Measurements from ENCODE around the gene NEDD4L.
A peak's percentile ranks its signal among the peaks of the same experiment; 100 is the strongest.
"Not testable (repeated sequence)": the region's sequence is repeated elsewhere in the genome, so short reads cannot be mapped to it uniquely, and the experiment has no call there.

NEDD4L gene

DNA sequence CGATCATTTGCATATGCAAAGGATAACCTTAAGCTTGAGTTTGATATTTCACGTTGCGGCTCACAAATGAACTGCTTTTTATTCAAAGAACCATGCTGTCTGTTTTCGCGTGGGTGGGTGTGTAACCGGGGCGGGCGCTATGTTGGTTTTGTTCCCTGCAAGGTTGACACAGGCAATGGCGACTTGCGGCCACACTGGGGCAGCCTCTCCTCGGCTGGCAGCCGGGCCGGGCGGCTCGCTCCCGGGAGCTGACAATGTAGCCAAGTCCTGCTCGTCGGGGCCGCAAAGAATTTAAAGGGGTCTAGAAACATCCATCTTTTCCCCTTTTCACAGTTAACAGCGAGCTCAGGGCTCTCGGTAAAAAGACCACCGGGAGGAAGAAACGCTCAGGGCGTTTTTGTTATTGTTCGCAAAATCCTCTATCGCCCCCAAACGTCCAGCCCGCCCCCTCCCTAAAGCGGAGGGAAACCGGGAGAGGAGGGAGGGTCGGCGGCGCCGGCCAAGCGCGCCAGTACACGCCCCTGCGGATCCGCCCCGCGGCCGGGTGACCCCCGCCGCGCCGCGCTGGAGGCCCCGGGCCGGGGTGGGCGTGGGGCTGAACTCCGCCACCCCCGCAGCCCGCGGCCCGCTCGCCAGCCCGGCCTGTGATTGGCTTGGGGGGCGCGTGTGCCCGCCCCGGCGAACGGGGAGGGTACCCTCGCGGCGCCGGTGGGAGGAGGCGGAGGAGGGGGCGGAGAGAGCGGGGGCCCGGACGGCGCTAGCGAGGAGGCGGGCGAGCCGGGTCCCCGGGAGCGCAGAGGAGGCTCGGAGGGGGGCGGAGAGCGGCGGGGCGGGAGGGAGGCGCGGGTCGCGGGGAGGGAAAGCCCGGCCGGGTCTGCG lies at the start of gene NEDD4L:
Gene NEDD4L (plus strand): TSS at position 736 of the 879 bp plus-strand sequence. CDS start 435 bp downstream, outside the sequence.
- TF ChIP-seq, protein P1, sequence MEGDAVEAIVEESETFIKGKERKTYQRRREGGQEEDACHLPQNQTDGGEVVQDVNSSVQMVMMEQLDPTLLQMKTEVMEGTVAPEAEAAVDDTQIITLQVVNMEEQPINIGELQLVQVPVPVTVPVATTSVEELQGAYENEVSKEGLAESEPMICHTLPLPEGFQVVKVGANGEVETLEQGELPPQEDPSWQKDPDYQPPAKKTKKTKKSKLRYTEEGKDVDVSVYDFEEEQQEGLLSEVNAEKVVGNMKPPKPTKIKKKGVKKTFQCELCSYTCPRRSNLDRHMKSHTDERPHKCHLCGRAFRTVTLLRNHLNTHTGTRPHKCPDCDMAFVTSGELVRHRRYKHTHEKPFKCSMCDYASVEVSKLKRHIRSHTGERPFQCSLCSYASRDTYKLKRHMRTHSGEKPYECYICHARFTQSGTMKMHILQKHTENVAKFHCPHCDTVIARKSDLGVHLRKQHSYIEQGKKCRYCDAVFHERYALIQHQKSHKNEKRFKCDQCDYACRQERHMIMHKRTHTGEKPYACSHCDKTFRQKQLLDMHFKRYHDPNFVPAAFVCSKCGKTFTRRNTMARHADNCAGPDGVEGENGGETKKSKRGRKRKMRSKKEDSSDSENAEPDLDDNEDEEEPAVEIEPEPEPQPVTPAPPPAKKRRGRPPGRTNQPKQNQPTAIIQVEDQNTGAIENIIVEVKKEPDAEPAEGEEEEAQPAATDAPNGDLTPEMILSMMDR (IDR thresholded peaks at IDR 0.05; ENCODE audit: extremely low read depth, missing control alignments): peak; percentile 65

DNA sequence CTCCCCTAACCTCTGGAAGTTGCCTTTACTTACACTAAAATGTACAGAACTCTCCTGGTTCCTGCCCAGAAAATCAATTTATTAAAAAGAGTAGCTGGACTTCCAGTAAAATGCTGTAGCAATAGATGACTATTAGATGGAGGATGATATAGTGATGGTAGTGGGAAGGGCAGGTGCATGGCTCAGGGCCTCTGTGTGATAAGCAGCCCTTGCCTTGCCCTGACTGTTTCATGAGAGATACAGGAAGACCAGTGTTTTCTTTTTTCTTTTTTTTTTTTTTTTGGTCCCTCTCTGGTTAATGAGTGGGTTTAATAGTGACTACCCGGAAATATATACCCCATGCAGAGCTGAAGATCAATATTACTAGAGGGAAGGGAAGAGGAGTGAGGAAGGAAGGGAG lies 48.7 kb upstream of the NEDD4L start:
- no peak for DNase-seq (ENCODE audit: low spot score)
- TF ChIP-seq, protein P1 (IDR thresholded peaks at IDR 0.05; ENCODE audit: extremely low read depth, missing control alignments): no peak

More for the DNA sequence above, at the start of gene NEDD4L:
- peak; percentile 89 for DNase-seq (ENCODE audit: low spot score)

DNA sequence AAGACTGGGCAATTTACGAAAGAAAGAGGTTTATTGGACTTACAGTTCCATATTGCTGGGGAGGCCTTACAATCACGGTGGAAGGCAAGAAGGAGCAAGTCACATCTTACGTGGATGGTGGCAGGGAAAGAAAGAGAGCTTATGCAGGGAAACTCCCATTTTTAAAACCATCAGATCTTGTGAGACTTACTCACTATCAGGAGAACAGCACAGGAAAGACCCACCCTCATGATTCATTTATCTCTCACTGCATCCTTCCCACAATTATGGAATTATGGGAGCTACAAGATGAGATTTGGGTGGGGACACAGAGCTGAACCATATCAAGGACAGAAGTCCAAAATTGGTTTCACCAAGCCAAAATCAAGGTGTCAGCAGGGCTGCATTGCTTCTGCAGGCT lies 47.1 kb upstream of the NEDD4L start:
- not testable (repeated sequence) for DNase-seq (ENCODE audit: low spot score)

DNA sequence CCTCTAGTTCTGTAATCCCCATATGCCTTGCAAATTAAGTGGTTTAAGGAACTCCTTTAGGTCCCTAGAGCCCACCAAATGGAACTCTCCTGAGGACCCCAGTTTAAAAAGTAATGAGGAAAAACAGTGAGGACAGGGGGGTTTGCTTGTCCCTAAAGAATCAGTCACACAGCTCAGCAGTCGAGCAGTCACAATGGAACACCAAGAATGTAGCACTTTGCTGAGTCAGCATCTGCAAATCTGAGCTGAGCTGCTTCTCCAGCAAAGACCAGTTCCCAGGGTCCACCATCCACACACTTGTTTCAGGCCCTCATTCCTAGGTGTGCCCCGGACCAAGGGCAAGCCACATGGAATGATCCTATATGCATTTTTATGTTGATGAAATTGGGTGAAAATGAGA lies 46.2 kb upstream of the NEDD4L start:
- TF ChIP-seq, protein P1 (IDR thresholded peaks at IDR 0.05; ENCODE audit: extremely low read depth, missing control alignments): no peak
- DNase-seq (ENCODE audit: low spot score): no peak

DNA sequence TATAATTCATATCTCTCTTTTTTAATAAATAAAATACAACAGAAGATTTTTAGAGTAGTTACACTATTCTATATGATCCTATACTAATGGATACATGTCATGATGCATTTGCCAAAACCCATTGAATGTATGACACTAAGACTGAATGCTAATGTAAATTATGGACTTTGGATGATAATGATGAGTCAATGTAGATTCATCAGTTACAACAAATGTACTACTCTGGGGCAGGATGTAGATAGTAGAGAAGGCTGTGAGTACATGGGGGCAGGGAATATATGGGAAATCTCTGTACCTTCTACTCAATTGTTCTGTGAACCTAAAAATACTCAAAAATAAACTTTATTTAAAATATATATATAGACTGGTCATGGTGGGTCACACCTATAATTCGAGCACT lies 45.6 kb upstream of the NEDD4L start:
- TF ChIP-seq, protein P1 (IDR thresholded peaks at IDR 0.05; ENCODE audit: extremely low read depth, missing control alignments): no peak
- no peak for DNase-seq (ENCODE audit: low spot score)

DNA sequence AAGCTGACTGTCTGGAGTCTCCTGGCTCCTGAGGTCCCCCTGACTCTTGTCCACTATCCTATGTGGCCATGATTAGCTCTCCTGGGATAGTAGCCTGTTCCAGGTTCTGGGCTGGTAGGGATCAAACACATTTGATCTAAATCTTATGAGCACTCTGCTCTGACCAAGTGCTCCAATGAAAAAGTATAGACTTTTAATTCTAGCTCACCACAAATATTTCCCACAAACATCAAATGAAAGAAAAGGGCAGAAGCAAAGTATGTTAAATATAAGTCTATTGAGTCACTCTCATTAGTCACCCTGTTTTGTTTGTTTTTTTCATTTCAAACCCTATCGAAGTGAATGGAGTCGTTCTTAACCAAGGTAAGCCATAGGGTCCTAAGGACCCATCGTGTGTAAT lies 39.7 kb upstream of the NEDD4L start:
- TF ChIP-seq, protein P1 (IDR thresholded peaks at IDR 0.05; ENCODE audit: extremely low read depth, missing control alignments): no peak
- DNase-seq (ENCODE audit: low spot score): no peak

DNA sequence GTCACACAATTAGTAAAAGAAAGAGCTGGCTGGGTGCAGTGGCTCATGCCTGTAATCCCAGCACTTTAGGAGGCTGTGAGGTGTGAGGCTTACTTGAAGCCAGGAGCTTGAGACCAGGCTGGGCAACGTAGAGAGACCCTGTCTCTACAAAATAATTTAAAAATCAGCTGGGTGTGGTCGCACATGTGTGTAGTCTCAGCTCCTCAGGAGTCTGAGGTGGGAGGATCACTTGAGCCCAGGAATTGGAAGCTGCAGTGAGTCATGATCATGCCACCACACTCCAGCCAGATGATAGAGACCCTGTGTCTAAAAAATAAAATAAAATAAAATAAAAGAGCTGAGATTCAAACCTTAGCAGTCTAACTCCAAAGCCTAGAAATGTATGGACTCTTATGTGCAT lies 39.0 kb upstream of the NEDD4L start:
- TF ChIP-seq, protein P1 (IDR thresholded peaks at IDR 0.05; ENCODE audit: extremely low read depth, missing control alignments): no peak
- DNase-seq (ENCODE audit: low spot score): no peak

All from GM20000 (cell line).